NOMO-1 treated with dmso at 0.1 percent for 144 hours (cell line): ENCODE measurements around the gene ZNF697.
A peak's percentile ranks its signal among the peaks of the same experiment; 100 is the strongest.
"Not testable (repeated sequence)": the region's sequence is repeated elsewhere in the genome, so short reads cannot be mapped to it uniquely, and the experiment has no call there.

Source experiments
- DNase-seq: peaks from one replicate; lab custom pipeline; 2025; ENCODE audit not compliant: unreplicated experiment; lab: John Stamatoyannopoulos, UW

Gene ZNF697

GRCh38 chr1:119603695-119604094 is 44.4 kb downstream of the ZNF697 start:
- no peak for DNase-seq

- not testable (repeated sequence) for DNase-seq
Observed at GRCh38 chr1:119603241-119603640, 44.8 kb downstream of the ZNF697 start.

- DNase-seq: not testable (repeated sequence)
Observed at GRCh38 chr1:119602789-119603188, 45.3 kb downstream of the ZNF697 start.

- no peak for DNase-seq
Observed at GRCh38 chr1:119602169-119602568, 45.9 kb downstream of the ZNF697 start.

- DNase-seq: no peak
Observed at GRCh38 chr1:119600976-119601375, 47.1 kb downstream of the ZNF697 start.

GRCh38 chr1:119600561-119600960 is 47.5 kb downstream of the ZNF697 start:
- DNase-seq: no peak

GRCh38 chr1:119595606-119596005 is 52.5 kb downstream of the ZNF697 start:
- no peak for DNase-seq

- no peak for DNase-seq
Observed at GRCh38 chr1:119595168-119595567, 52.9 kb downstream of the ZNF697 start.

- DNase-seq: no peak
Observed at GRCh38 chr1:119594376-119594775, 53.7 kb downstream of the ZNF697 start.

GRCh38 chr1:119593805-119594204 is 54.3 kb downstream of the ZNF697 start:
- no peak for DNase-seq

- no peak for DNase-seq
Observed at GRCh38 chr1:119590393-119590792, 57.7 kb downstream of the ZNF697 start.

GRCh38 chr1:119588621-119589020 is 59.4 kb downstream of the ZNF697 start:
- DNase-seq: no peak

- DNase-seq: no peak
Observed at GRCh38 chr1:119587341-119587740, 60.7 kb downstream of the ZNF697 start.

- not testable (repeated sequence) for DNase-seq
Observed at GRCh38 chr1:119585801-119586200, 62.3 kb downstream of the ZNF697 start.

- DNase-seq: peak; percentile 30
Observed at GRCh38 chr1:119582801-119583200, 65.3 kb downstream of the ZNF697 start.

- DNase-seq: not testable (repeated sequence)
Observed at GRCh38 chr1:119581076-119581475, 67.0 kb downstream of the ZNF697 start.

- no peak for DNase-seq
Observed at GRCh38 chr1:119573886-119574285, 74.2 kb downstream of the ZNF697 start.

- peak; percentile 48 for DNase-seq
Observed at GRCh38 chr1:119569930-119570622, 78.0 kb downstream of the ZNF697 start.
